ENCODE results near the gene SAPCD2.

Gene SAPCD2

GRCh38 chr9:137070201-137070905 is at the start of gene SAPCD2:
TSS of gene SAPCD2 (minus strand) at chr9:137070557. CDS start at chr9:137070460, 97 bp downstream.
- ChIA-PET POLR2A (interaction anchor here (0.6 to 9.1 kb wide), 33 partner anchors 10 to 722 kb away, joined by 3 to 137 read pairs (median 4); partner anchors contain the start of genes DNLZ, ENTPD2, MAN1B1 and NPDC1), CTCF (interaction anchor here (0.6 to 11.3 kb wide), 13 partner anchors 14 to 295 kb away, joined by 3 to 237 read pairs (median 6); partner anchors contain the start of genes ABCA2, CYSRT1, ENTPD2 and LRRC26)
- Histone ChIP-seq H3K4me3 (ENCODE audit: low read depth, low read length) (peak within 1 kb of the TSS; percentile 38), H3K27ac (ENCODE audit: extremely low read depth, low read depth, low read length) (peak within 1 kb of the TSS; percentile 71), H3K4me1 (ENCODE audit: control insufficient read depth, insufficient read depth, low read length) (peaks cover 10% of the 10 kb centered on the region; the same call in 1 of the 2 replicates), H3K9me3 (ENCODE audit: control insufficient read depth, insufficient read depth, low read depth, low read length) (no peaks in the 10 kb centered on the region), H3K36me3 (ENCODE audit: control insufficient read depth in 2 of 2, insufficient read depth in 1 of 2, low read length in 2 of 2) (peaks cover 0 to 10% of the 10 kb centered on the region in 2 experiments; a peak in 1 of 3 replicates)
- TF ChIP-seq ZNF223 (tag by site-specific recombination; IDR thresholded peaks at IDR 0.05) (no peak), ZBTB26 (tag by site-specific recombination; optimal IDR thresholded peaks at IDR 0.05) (peak; percentile 72), ZNF426 (tag by site-specific recombination; IDR thresholded peaks at IDR 0.05) (no peak), KLF10 (tag by site-specific recombination; IDR thresholded peaks at IDR 0.05) (peak; percentile 50; the same call in 1 of the 2 replicates), ZNF837 (tag by site-specific recombination; IDR thresholded peaks at IDR 0.05) (no peak), ZNF311 (tag by site-specific recombination; IDR thresholded peaks at IDR 0.05; ENCODE audit: borderline replicate concordance) (no peak), ZNF324 (tag by site-specific recombination; IDR thresholded peaks at IDR 0.05) (no peak), ZBTB7A (tag by site-specific recombination; IDR thresholded peaks at IDR 0.05; ENCODE audit: low read depth) (no peak), ZNF280C (tag by site-specific recombination; IDR thresholded peaks at IDR 0.05) (no peak), SP7 (tag by site-specific recombination; IDR thresholded peaks at IDR 0.05) (peak; percentile 25; the same call in 1 of the 2 replicates), MZF1 (tag by site-specific recombination; IDR thresholded peaks at IDR 0.05; ENCODE audit: borderline replicate concordance) (no peak), ZEB2 (tag by site-specific recombination; IDR thresholded peaks at IDR 0.05) (peak; percentile 95), YY1 (tag by site-specific recombination; IDR thresholded peaks at IDR 0.05) (peak; percentile 47; the same call in 1 of the 2 replicates), ZNF600 (tag by site-specific recombination; IDR thresholded peaks at IDR 0.05) (peak; percentile 43; the same call in 1 of the 2 replicates), ZNF692 (tag by site-specific recombination; IDR thresholded peaks at IDR 0.05) (peak; percentile 34; the same call in 1 of the 2 replicates), ZNF341 (tag by site-specific recombination; IDR thresholded peaks at IDR 0.05; ENCODE audit: low read depth) (peak; percentile 23; the same call in 1 of the 2 replicates), ZNF404 (tag by site-specific recombination; IDR thresholded peaks at IDR 0.05) (no peak), ZBTB49 (tag by site-specific recombination; IDR thresholded peaks at IDR 0.05; ENCODE audit: low read depth) (no peak), GLIS2 (tag by site-specific recombination; IDR thresholded peaks at IDR 0.05) (peak; percentile 98), ZNF24 (tag by site-specific recombination; IDR thresholded peaks at IDR 0.05) (peak; percentile 64; the same call in 1 of the 2 replicates), PATZ1 (tag by site-specific recombination; IDR thresholded peaks at IDR 0.05) (peak; percentile 95), ZNF555 (tag by site-specific recombination; conservative IDR thresholded peaks at IDR 0.05) (no peak), BCL6B (tag by site-specific recombination; IDR thresholded peaks at IDR 0.05) (no peak), ZNF449 (tag by site-specific recombination; IDR thresholded peaks at IDR 0.05) (peak; percentile 79)
